NB4 (cell line): ENCODE results near the gene ST8SIA6.
"Not testable (repeated sequence)": the region's sequence is repeated elsewhere in the genome, so short reads cannot be mapped to it uniquely, and the experiment has no call there.

ENCODE experiments used
- DNase-seq: peaks from one replicate; pipeline ENCODE4 v3.0.0; 2010; ENCODE audit warnings: low read depth
- H3K4me3 ChIP-seq: one replicate; pipeline ENCODE4 v1.5.1; 2011; ENCODE audit warnings: mild to moderate bottlenecking, low read depth, low read length, moderate library complexity
- MYC ChIP-seq: IDR thresholded peaks from 2 replicates; pipeline ENCODE4 v1.6.1; 2011; ENCODE audit warnings: low read depth, low read length
- POLR2A ChIP-seq: IDR thresholded peaks from 2 replicates; pipeline ENCODE4 v1.6.1; 2011; ENCODE audit warnings: mild to moderate bottlenecking; ENCODE audit not compliant: insufficient read length; ENCODE audit errors: extremely low read depth
- TF ChIP-seq, protein P1 (sequence below): IDR thresholded peaks from one replicate; pipeline ENCODE4 v1.5.1; 2012; ENCODE audit warnings: low read depth, low read length
- TF ChIP-seq, protein P2 (sequence below): IDR thresholded peaks from 2 replicates; pipeline ENCODE4 v1.6.1; 2011; ENCODE audit warnings: low read depth, low read length

The ST8SIA6 gene

DNA sequence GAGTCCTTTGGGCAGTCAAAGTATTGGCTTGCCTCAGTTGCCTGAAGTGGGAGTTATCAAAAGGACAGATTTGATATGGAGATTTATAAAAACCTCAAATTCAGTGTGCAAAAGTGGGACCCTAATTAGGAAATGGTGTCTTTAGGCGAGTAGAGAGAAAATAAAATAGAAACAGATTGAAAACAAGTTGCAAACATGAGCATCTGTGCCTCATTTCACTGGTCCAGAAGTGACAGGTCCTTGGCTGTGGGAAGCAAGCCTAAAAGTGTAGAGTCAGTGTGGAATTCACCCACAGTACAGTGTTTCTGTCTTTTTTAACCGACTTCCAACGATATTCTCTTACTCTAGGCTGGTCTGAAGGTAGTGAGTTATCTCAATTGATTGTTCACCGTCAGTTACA, 51.2 kb downstream of the ST8SIA6 start:
- H3K4me3 ChIP-seq = no peak overlapping the region
- no peak for DNase-seq
- TF ChIP-seq, protein P1, sequence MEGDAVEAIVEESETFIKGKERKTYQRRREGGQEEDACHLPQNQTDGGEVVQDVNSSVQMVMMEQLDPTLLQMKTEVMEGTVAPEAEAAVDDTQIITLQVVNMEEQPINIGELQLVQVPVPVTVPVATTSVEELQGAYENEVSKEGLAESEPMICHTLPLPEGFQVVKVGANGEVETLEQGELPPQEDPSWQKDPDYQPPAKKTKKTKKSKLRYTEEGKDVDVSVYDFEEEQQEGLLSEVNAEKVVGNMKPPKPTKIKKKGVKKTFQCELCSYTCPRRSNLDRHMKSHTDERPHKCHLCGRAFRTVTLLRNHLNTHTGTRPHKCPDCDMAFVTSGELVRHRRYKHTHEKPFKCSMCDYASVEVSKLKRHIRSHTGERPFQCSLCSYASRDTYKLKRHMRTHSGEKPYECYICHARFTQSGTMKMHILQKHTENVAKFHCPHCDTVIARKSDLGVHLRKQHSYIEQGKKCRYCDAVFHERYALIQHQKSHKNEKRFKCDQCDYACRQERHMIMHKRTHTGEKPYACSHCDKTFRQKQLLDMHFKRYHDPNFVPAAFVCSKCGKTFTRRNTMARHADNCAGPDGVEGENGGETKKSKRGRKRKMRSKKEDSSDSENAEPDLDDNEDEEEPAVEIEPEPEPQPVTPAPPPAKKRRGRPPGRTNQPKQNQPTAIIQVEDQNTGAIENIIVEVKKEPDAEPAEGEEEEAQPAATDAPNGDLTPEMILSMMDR = no peak
- TF ChIP-seq POLR2A = no peak
- TF ChIP-seq, protein P2, sequence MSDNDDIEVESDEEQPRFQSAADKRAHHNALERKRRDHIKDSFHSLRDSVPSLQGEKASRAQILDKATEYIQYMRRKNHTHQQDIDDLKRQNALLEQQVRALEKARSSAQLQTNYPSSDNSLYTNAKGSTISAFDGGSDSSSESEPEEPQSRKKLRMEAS = no peak
- no peak for TF ChIP-seq MYC

DNA sequence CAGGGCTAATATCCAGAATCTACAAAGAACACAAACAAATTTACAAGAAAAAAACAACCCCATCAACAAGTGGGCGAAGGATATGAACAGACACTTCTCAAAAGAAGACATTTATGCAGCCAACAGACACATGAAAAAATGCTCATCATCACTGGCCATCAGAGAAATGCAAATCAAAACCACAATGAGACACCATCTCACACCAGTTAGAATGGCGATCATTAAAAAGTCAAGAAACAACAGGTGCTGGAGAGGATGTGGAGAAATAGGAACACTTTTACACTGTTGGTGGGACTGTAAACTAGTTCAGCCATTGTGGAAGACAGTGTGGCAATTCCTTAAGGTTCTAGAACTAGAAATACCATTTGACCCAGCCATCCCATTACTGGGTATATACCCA, 52.4 kb downstream of the ST8SIA6 start:
- H3K4me3 ChIP-seq, DNase-seq: not testable (repeated sequence)

DNA sequence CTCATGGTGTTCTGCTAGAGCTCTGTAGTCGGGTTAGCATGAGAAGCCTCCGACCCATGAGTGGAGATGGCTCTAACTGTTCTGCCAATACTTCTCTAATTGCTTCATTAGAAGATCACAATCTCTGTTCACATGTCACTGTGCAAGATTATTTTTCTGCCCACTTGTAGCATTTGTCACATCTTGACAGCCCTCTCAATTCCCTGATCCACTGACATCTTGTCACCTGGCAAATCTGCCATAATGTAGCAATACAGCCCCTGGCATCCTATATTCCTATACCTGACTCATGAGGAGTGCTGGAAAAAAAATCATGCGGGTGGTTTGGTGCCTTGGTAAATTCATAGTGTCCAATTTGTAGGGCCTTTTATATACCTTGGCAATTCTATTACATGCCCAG, 58.4 kb downstream of the ST8SIA6 start:
- TF ChIP-seq POLR2A (no peak), MYC (no peak)
- TF ChIP-seq, protein P2 = no peak
- TF ChIP-seq, protein P1 = no peak
- H3K4me3 ChIP-seq = no peak overlapping the region
- DNase-seq = no peak

DNA sequence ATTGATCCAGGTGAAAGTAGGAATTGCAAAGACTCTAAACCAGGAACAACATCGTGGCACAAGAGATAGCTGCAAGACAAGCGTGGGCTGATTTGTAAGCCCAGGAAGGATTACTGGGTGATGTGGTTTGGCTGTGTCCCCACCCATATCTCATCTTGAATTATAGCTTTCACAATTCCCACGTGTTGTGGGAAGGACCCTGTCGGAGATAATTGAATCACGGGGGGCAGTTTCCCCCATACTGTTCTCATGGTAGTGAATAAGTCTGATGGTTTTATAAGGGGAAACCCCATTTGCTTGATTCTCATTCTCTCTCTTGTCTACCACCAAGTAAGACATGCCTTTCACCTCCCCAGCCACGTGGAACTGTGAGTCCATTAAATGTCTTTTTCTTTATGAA, 59.5 kb downstream of the ST8SIA6 start:
- H3K4me3 ChIP-seq = no peak overlapping the region
- no peak for DNase-seq
- TF ChIP-seq MYC (no peak), POLR2A (no peak)
- TF ChIP-seq, protein P2 = no peak
- TF ChIP-seq, protein P1 = no peak

DNA sequence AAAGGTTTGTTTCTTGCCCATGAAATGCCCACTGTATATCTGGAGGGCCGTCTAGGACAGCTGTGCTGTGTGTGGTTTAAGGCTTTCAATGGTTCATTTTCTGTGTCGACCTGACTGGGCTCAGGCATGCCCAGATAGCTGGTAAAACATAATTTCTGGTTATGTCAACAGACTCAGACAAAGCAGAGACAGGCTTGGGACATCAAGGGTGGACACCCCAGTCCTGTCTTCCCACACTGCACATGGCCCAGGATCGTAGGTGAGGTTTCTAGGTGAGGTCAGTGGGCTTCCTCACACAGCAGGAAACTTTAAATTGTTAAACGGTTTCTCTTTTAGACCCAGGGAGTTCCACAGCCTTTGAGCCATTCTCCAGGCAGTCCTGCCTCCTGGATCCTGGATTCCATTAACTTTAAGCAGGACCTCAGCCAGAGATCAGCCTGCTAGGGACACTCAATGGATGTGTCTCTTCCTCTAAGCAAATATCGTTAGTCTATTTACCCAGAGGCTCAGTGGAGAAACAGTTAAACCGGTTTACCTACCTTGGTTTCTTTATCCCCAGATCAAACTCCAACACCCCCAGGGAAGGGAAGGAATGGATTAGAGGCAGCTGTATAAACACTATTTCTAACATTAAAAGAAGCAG, 66.4 kb downstream of the ST8SIA6 start:
- no peak overlapping the region for H3K4me3 ChIP-seq
- no peak for DNase-seq
- TF ChIP-seq, protein P1 = no peak
- TF ChIP-seq, protein P2 = no peak
- TF ChIP-seq MYC (no peak), POLR2A (no peak)

DNA sequence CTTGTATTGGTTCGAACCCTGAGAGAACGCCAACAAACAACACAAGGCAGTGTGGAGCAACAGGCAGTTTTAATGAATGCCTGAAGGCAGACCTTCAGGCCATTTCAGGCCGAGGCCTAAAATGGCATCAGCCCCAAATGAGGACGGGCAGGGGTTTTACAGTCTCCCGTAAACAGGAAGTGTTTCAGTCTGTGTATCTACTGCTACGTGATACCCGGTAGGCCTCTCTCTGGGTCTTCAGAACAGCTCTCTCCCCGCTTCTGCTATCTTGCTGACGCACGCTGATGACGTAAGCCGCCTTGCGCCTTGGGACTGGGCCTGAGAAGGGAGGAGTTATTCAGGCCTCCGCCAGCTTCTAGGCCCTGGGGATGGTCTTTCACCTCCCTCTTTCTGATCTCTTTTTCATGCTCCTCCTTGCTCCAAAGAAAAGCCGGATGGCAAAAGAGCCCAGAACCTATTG, 67.7 kb downstream of the ST8SIA6 start:
- no peak overlapping the region for H3K4me3 ChIP-seq
- no peak for TF ChIP-seq POLR2A
- no peak for TF ChIP-seq MYC
- TF ChIP-seq, protein P1 = no peak
- TF ChIP-seq, protein P2 = no peak
- DNase-seq = no peak
